HG03521 (cell line): ENCODE measurements around the gene ERC2.

Experiments used
- ATAC-seq: cut with Tn5 transposase; IDR thresholded peaks from one replicate; pipeline ENCODE4 v1.9.1; 2021; ENCODE audit warnings: mild to moderate bottlenecking, moderate library complexity; ENCODE audit not compliant: unreplicated experiment

ERC2 gene

DNA sequence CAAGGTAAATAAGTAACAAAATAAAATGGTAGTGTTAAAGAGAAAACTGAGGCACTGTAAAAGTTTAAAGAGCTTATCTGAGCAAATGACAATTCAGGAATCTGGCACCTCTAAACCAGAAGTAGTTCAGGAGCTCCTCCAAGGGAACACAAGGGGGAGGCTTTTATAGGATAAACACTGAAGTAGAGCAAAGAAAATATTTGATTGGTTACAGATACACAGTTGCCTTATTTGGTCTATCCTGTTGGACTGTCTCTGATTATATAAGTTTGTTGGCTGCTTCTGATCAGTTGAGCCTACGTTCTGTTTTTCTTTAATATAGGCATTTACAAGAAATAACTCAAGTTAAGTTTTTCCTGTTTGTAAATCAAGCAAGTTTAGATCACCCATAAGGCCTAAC, 146.9 kb downstream of the ERC2 start:
- ATAC-seq = no peak

- no peak for ATAC-seq
These were observed 147.4 kb downstream of the ERC2 start for GRCh38 chr3:56320883-56321282.

GRCh38 chr3:56318891-56319290, 149.4 kb downstream of the ERC2 start:
- ATAC-seq = no peak

DNA sequence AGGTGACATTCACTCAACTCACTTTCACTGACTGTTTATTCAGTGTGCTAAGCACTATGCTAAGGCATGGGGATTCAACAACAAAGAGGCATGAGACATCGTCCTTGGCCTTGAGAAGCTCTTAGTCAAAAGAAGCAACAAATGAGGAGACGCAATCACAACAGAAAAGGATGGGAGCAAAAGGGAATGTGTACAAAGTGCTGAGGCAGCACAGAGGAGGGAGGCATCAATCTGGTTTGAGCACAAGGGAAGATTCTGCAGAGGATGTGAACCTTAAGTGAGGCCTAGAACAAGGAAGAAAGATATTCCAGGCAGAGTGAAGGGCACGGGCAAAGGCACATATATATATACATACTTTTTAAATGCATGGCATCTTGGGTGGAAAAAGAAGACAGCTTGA, 151.3 kb downstream of the ERC2 start:
- no peak for ATAC-seq

GRCh38 chr3:56314842-56315241, 153.4 kb downstream of the ERC2 start:
- ATAC-seq = no peak

GRCh38 chr3:56309465-56309864, 158.8 kb downstream of the ERC2 start:
- ATAC-seq = no peak

GRCh38 chr3:56308471-56308870, 159.8 kb downstream of the ERC2 start:
- no peak for ATAC-seq

- ATAC-seq = no peak
These were observed 164.2 kb downstream of the ERC2 start for GRCh38 chr3:56304069-56304468.

- no peak for ATAC-seq
These were observed 164.8 kb downstream of the ERC2 start for GRCh38 chr3:56303487-56303886.

- ATAC-seq = no peak
These were observed 165.8 kb downstream of the ERC2 start for GRCh38 chr3:56302417-56302816.

DNA sequence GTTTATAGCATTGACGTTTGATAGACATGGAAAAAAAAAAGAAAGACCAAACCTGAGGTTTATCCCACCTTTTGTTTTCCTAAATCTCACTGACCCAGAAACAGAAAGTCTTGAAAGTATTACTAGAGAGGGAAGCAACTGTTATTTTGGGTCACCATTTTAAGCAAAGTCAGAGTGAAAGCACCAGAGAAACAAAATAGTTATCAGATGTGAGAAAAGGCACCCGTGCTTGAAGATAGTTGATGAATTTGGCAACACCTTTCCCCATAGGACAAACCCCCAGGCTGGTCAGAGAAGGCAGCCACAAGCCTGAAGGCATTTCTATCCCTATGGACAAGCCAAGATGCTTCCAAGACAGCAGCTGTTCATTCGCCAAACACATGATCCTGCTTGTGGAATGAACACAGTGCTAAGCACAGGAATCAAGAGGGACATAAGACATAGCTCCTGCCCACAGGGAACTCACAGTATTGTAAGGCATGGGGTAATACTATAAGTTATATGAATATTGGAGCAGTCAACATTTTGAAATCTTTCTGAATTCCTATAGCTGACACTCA, 170.9 kb downstream of the ERC2 start:
- ATAC-seq = no peak

GRCh38 chr3:56296361-56296760, 171.9 kb downstream of the ERC2 start:
- ATAC-seq = no peak

GRCh38 chr3:56295161-56295560, 173.1 kb downstream of the ERC2 start:
- no peak for ATAC-seq

GRCh38 chr3:56294286-56294685, 174.0 kb downstream of the ERC2 start:
- no peak for ATAC-seq

DNA sequence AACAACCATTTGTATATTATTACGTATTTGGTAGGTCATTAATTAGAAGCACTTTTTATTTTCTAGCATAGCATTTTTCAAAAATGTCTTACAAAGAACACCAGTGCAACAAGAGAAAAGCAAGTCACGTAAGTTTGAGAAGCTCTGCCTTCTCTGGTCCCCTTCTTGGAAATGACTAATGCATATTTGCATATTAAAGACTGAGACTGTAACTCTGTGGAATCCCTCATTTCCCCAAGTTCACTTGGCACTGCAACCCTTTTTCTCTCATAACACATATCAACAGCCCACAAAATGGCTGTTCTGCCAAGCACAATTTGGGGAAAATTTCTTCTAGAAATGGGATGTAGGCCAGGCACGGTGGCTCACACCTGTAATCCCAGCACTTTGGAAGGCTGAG, 176.3 kb downstream of the ERC2 start:
- peak; percentile 59 for ATAC-seq

- ATAC-seq = peak; percentile 43
These were observed 177.0 kb downstream of the ERC2 start for GRCh38 chr3:56291244-56291680.

- no peak for ATAC-seq
These were observed 177.9 kb downstream of the ERC2 start for GRCh38 chr3:56290374-56290773.

- no peak for ATAC-seq
These were observed 180.0 kb downstream of the ERC2 start for GRCh38 chr3:56288258-56288657.

- no peak for ATAC-seq
These were observed 185.9 kb downstream of the ERC2 start for GRCh38 chr3:56282341-56282740.

GRCh38 chr3:56277236-56277635, 191.0 kb downstream of the ERC2 start:
- ATAC-seq = no peak

GRCh38 chr3:56275120-56275519, 193.1 kb downstream of the ERC2 start:
- no peak for ATAC-seq

DNA sequence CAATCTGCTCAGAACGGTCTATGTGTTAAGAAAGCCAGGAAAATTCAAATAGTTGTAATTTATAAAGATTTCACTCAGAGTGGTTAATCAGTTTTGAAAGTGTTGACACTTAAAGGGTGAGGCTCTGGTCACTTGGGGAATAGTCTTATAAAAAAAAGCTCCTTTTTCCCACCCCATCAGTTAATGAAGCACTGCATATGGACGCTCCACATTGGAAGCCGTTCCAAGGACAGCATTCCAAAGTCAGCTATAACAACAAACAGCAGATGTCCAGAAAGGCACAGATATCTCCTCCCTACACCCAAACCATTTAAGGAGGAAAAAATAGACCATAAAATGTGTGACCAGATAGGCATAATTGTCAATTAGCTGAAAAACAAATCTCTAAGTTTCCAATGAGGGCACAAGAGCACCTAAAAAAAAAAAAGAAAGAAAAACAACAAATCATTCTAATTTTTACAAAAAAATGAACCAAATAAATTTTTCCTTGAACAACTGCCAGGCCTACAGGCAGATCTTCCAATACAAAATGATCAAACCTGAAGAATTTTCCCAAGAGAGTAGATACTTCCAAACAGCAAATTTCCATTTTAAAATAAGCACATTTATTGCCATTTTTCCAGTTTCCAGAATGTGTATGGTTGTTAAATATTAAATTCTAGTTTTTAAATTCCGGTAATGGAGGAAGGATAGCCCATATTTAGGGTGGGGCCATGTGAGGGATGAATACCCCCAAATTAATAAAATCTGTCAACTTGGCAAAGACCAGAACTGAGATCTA, 198.3 kb downstream of the ERC2 start:
- ATAC-seq = no peak
